ENCODE measurements around the gene DLG2.

- TF ChIP-seq POLR2A (IDR thresholded peaks at IDR 0.05) (no peak), CTCF (IDR thresholded peaks at IDR 0.05) (no peak), EP300 (IDR thresholded peaks at IDR 0.05) (no peak)
Observed at GRCh38 chr11:83601201-83601913, 2025.8 kb downstream of the DLG2 start.
